ENCODE measurements around the gene MCM9.
A peak's percentile ranks its signal among the peaks of the same experiment; 100 is the strongest.

Gene MCM9

GRCh38 chr6:118780668-118781067, 154.3 kb downstream of the MCM9 start:
- Histone ChIP-seq H3K4ac (ENCODE audit: low read length) (no peak overlapping the region), H3K4me3 (ENCODE audit: low read length in 2 of 2) (no peak overlapping the region), H3K79me1 (ENCODE audit: low read depth, low read length) (no peaks in the 10 kb centered on the region), H3K9ac (ENCODE audit: low read depth, low read length, poor library complexity) (no peak overlapping the region), H4K91ac (ENCODE audit: low read depth, low read length, poor library complexity) (no peak overlapping the region), H3K36me3 (replicated peaks in 1 of 2; ENCODE audit: control insufficient read depth in 2 of 2, insufficient read depth in 2 of 2, low read length in 2 of 2) (no peaks in the 10 kb centered on the region), H4K8ac (ENCODE audit: low read depth, low read length) (no peak overlapping the region), H3K9me3 (replicated peaks in 1 of 2; ENCODE audit: control insufficient read depth in 2 of 2, insufficient read depth in 1 of 2, low read depth in 1 of 2, low read length in 2 of 2) (no peaks in the 10 kb centered on the region), H3K4me1 (ENCODE audit: control insufficient read depth in 2 of 2, insufficient read depth in 1 of 2, low read depth in 1 of 2, low read length in 2 of 2) (peaks cover 4 to 6% of the 10 kb centered on the region in 2 donors), H3K27ac (replicated peaks; ENCODE audit: low read length) (no peak overlapping the region), H3K27me3 (ENCODE audit: control insufficient read depth in 3 of 3, insufficient read depth in 3 of 3, low read depth in 1 of 3, low read length in 3 of 3) (no peaks in the 10 kb centered on the region), H2BK12ac (ENCODE audit: low read length) (no peak overlapping the region), H3K23ac (ENCODE audit: low read depth, low read length, poor library complexity) (no peak overlapping the region), H3K18ac (ENCODE audit: low read length) (no peak overlapping the region), H2BK5ac (ENCODE audit: low read length) (no peak overlapping the region), H2AK5ac (ENCODE audit: low read depth, low read length) (no peak overlapping the region), H2AFZ (ENCODE audit: low read length) (peak overlapping the region; percentile 61), H2BK15ac (ENCODE audit: low read length) (no peak overlapping the region), H2BK120ac (ENCODE audit: low read depth, low read length) (no peak overlapping the region), H3K14ac (ENCODE audit: low read length) (no peak overlapping the region), H3K4me2 (ENCODE audit: insufficient read depth, low read length, poor library complexity, severe bottlenecking) (no peak overlapping the region)
- no peak for DNase-seq (ENCODE audit: low spot score)
- WGBS, 2 donors (ENCODE audit: extremely low coverage in 2 of 2, insufficient read length in 2 of 2, insufficient replicate concordance in 1 of 2) = no CpG with 5 or more reads among the region's 5 CpGs

DNA sequence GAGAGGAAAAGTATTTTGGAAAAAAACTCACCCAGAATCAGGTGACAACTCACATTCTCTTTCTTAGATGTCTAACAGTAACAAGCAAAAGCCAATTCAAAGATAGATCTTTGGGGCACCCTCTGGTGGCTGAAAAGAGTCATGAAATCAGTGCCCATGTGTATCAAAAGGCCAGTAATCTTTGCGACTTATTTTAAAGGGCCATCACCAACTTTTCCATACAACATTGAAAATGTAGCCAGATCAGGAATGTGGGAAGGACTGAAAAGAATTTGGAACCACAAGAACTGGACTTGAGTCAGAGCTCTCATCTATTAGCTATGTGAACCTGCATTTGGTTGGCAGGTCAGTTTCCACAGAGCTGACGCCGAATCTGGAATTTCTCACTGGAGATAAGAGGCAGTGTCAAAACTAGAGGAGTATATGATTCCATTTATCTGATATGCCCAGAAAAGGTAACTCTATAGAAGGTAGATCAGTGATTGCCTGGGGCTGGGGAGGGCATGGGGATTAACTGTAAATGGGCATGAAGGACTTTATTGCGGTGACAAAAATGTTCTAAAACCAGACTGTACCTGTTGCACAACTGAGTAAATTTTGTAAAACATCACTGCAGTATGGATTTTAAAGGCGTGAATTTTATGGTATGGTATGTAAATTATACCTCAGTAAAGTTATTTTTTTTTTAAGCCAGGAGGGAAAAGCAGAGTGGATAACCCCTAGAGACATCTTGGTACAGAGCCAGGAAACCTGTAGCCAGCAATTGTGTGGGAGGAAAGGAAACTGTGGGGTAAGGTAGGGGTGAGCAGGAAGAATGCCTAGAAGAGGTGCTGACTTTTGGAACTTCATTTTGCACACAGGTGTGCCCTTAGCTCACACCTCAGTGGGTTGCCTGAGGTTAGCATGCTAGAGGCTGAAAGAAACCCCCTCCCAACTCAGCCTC, 158.1 kb downstream of the MCM9 start:
- no peak overlapping the region for H3K4me3 ChIP-seq (ENCODE audit: low read length in 2 of 2)
- no peak overlapping the region for H2BK12ac ChIP-seq (ENCODE audit: low read length)
- no peaks in the 10 kb centered on the region for H3K9me3 ChIP-seq (replicated peaks in 1 of 2; ENCODE audit: control insufficient read depth in 2 of 2, insufficient read depth in 1 of 2, low read depth in 1 of 2, low read length in 2 of 2)
- no peak overlapping the region for H3K14ac ChIP-seq (ENCODE audit: low read length)
- H3K36me3 ChIP-seq (replicated peaks in 1 of 2; ENCODE audit: control insufficient read depth in 2 of 2, insufficient read depth in 2 of 2, low read length in 2 of 2) = no peaks in the 10 kb centered on the region
- H3K4me1 ChIP-seq (ENCODE audit: control insufficient read depth in 2 of 2, insufficient read depth in 1 of 2, low read depth in 1 of 2, low read length in 2 of 2) = peaks cover 0 to 2% of the 10 kb centered on the region in 2 donors
- H3K4me2 ChIP-seq (ENCODE audit: insufficient read depth, low read length, poor library complexity, severe bottlenecking) = no peak overlapping the region
- H3K79me1 ChIP-seq (ENCODE audit: low read depth, low read length) = no peaks in the 10 kb centered on the region
- H3K27ac ChIP-seq (replicated peaks; ENCODE audit: low read length) = no peak overlapping the region
- H3K27me3 ChIP-seq (ENCODE audit: control insufficient read depth in 3 of 3, insufficient read depth in 3 of 3, low read depth in 1 of 3, low read length in 3 of 3) = no peaks in the 10 kb centered on the region
- DNase-seq (ENCODE audit: low spot score) = peak; percentile 46
- no peak overlapping the region for H3K4ac ChIP-seq (ENCODE audit: low read length)
- H3K18ac ChIP-seq (ENCODE audit: low read length) = no peak overlapping the region
- no peak overlapping the region for H4K91ac ChIP-seq (ENCODE audit: low read depth, low read length, poor library complexity)
- WGBS, 2 donors (ENCODE audit: extremely low coverage in 2 of 2, insufficient read length in 2 of 2, insufficient replicate concordance in 1 of 2) = no CpG with 5 or more reads among the region's 5 CpGs
- no peak overlapping the region for H4K8ac ChIP-seq (ENCODE audit: low read depth, low read length)
- no peak overlapping the region for H2AK5ac ChIP-seq (ENCODE audit: low read depth, low read length)
- H2BK120ac ChIP-seq (ENCODE audit: low read depth, low read length) = no peak overlapping the region
- H2BK5ac ChIP-seq (ENCODE audit: low read length) = no peak overlapping the region
- no peak overlapping the region for H3K9ac ChIP-seq (ENCODE audit: low read depth, low read length, poor library complexity)
- H2AFZ ChIP-seq (ENCODE audit: low read length) = peak overlapping the region; percentile 64
- no peak overlapping the region for H3K23ac ChIP-seq (ENCODE audit: low read depth, low read length, poor library complexity)
- no peak overlapping the region for H2BK15ac ChIP-seq (ENCODE audit: low read length)

DNA sequence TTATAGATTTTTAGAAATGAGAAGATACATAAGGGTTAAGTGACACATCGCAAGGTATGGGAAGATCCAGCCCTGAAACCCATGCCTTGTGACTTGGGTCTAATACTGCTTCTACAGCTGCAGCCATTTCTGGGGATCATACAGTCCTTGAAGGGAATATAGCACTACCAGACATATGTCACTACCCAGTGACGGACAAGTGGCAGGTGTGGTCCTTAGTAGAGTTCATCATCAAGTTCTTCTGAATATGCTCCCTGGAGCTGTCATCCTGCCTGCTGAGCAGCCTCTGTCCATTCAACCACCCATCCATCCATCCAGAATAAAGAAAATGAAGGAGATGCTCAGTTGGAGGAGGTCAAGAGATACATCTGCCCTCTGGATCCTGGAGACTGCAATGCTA, 159.6 kb downstream of the MCM9 start:
- Histone ChIP-seq H4K8ac (ENCODE audit: low read depth, low read length) (no peak overlapping the region), H3K36me3 (replicated peaks in 1 of 2; ENCODE audit: control insufficient read depth in 2 of 2, insufficient read depth in 2 of 2, low read length in 2 of 2) (no peaks in the 10 kb centered on the region), H3K4ac (ENCODE audit: low read length) (no peak overlapping the region), H2BK15ac (ENCODE audit: low read length) (no peak overlapping the region), H4K91ac (ENCODE audit: low read depth, low read length, poor library complexity) (no peak overlapping the region), H3K18ac (ENCODE audit: low read length) (no peak overlapping the region), H3K4me2 (ENCODE audit: insufficient read depth, low read length, poor library complexity, severe bottlenecking) (no peak overlapping the region), H3K23ac (ENCODE audit: low read depth, low read length, poor library complexity) (no peak overlapping the region), H2BK5ac (ENCODE audit: low read length) (no peak overlapping the region), H2AFZ (ENCODE audit: low read length) (no peak overlapping the region), H3K27me3 (ENCODE audit: control insufficient read depth in 3 of 3, insufficient read depth in 3 of 3, low read depth in 1 of 3, low read length in 3 of 3) (no peaks in the 10 kb centered on the region), H3K4me1 (ENCODE audit: control insufficient read depth in 2 of 2, insufficient read depth in 1 of 2, low read depth in 1 of 2, low read length in 2 of 2) (peaks cover 0 to 2% of the 10 kb centered on the region in 2 donors), H3K4me3 (ENCODE audit: low read length in 2 of 2) (no peak overlapping the region), H2BK12ac (ENCODE audit: low read length) (no peak overlapping the region), H2BK120ac (ENCODE audit: low read depth, low read length) (no peak overlapping the region), H3K79me1 (ENCODE audit: low read depth, low read length) (no peaks in the 10 kb centered on the region), H2AK5ac (ENCODE audit: low read depth, low read length) (no peak overlapping the region), H3K9me3 (replicated peaks in 1 of 2; ENCODE audit: control insufficient read depth in 2 of 2, insufficient read depth in 1 of 2, low read depth in 1 of 2, low read length in 2 of 2) (no peaks in the 10 kb centered on the region), H3K14ac (ENCODE audit: low read length) (no peak overlapping the region), H3K9ac (ENCODE audit: low read depth, low read length, poor library complexity) (no peak overlapping the region), H3K27ac (replicated peaks; ENCODE audit: low read length) (no peak overlapping the region)
- no peak for DNase-seq (ENCODE audit: low spot score)
- WGBS, 2 donors (ENCODE audit: extremely low coverage in 2 of 2, insufficient read length in 2 of 2, insufficient replicate concordance in 1 of 2) = no CpG with 5 or more reads among the region's 2 CpGs

GRCh38 chr6:118774581-118774980, 160.4 kb downstream of the MCM9 start:
- Histone ChIP-seq H3K4ac (ENCODE audit: low read length) (no peak overlapping the region), H2BK15ac (ENCODE audit: low read length) (no peak overlapping the region), H3K9ac (ENCODE audit: low read depth, low read length, poor library complexity) (no peak overlapping the region), H3K4me3 (ENCODE audit: low read length in 2 of 2) (no peak overlapping the region), H3K4me2 (ENCODE audit: insufficient read depth, low read length, poor library complexity, severe bottlenecking) (no peak overlapping the region), H3K9me3 (replicated peaks in 1 of 2; ENCODE audit: control insufficient read depth in 2 of 2, insufficient read depth in 1 of 2, low read depth in 1 of 2, low read length in 2 of 2) (no peaks in the 10 kb centered on the region), H3K27ac (replicated peaks; ENCODE audit: low read length) (no peak overlapping the region), H2AK5ac (ENCODE audit: low read depth, low read length) (no peak overlapping the region), H2AFZ (ENCODE audit: low read length) (no peak overlapping the region), H2BK5ac (ENCODE audit: low read length) (no peak overlapping the region), H3K23ac (ENCODE audit: low read depth, low read length, poor library complexity) (no peak overlapping the region), H3K4me1 (ENCODE audit: control insufficient read depth in 2 of 2, insufficient read depth in 1 of 2, low read depth in 1 of 2, low read length in 2 of 2) (peaks cover 0 to 2% of the 10 kb centered on the region in 2 donors), H2BK120ac (ENCODE audit: low read depth, low read length) (no peak overlapping the region), H4K91ac (ENCODE audit: low read depth, low read length, poor library complexity) (no peak overlapping the region), H3K27me3 (ENCODE audit: control insufficient read depth in 3 of 3, insufficient read depth in 3 of 3, low read depth in 1 of 3, low read length in 3 of 3) (no peaks in the 10 kb centered on the region), H3K18ac (ENCODE audit: low read length) (no peak overlapping the region), H3K79me1 (ENCODE audit: low read depth, low read length) (no peaks in the 10 kb centered on the region), H4K8ac (ENCODE audit: low read depth, low read length) (no peak overlapping the region), H3K36me3 (replicated peaks in 1 of 2; ENCODE audit: control insufficient read depth in 2 of 2, insufficient read depth in 2 of 2, low read length in 2 of 2) (no peaks in the 10 kb centered on the region), H2BK12ac (ENCODE audit: low read length) (no peak overlapping the region), H3K14ac (ENCODE audit: low read length) (no peak overlapping the region)
- no peak for DNase-seq (ENCODE audit: low spot score)
- no CpG with 5 or more reads among the region's 2 CpGs for WGBS, 2 donors (ENCODE audit: extremely low coverage in 2 of 2, insufficient read length in 2 of 2, insufficient replicate concordance in 1 of 2)
